ENCODE data around the gene FRRS1L.

DNA sequence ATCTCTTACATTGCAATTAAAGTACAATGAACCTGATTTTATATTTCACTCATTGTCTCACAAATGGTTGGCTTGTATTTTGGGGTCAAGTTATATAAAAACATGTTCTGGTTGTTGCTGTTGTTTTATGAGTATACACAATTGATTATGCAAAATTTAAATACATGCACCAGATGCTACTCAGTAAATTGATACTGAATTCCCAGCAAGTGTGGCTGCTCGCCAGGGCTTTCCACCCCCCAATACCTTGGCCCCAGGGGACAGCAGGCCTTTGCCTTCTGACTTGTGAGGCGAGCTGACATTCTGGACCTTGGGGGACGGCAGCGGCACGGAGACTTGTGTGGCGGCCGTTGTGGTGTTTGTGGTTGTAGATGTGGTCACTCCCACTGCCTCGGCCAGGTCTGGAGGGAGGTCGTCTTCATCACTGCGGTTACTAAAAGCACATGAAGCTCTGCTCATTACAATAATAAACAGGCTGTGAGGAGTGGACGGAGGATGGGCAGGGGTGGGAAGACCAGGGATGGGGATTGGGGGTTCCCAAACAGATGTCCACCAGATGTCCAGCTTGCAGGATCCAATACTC is 27.0 kb upstream of the FRRS1L start:
- TF ChIP-seq CTCF (conservative IDR thresholded peaks at IDR 0.05) (no peak), ZFX (IDR thresholded peaks at IDR 0.05) (no peak)

Data from C4-2B (cell line).